HEK293 (cell line): ENCODE results near the gene KLK2.
"Not testable (repeated sequence)": the region's sequence is repeated elsewhere in the genome, so short reads cannot be mapped to it uniquely, and the experiment has no call there.

ENCODE experiments used
- CTCF ChIP-seq: fragments of 450-650 bp; formaldehyde crosslinking; IDR thresholded peaks from 2 replicates; pipeline ENCODE4 v1.5.1; 2016; ENCODE audit warnings: missing biosample characterization, missing genetic modification characterization
- ZNF140 ChIP-seq: fragments of 450-650 bp; formaldehyde crosslinking; IDR thresholded peaks from 2 replicates; pipeline ENCODE4 v1.5.1; 2016; ENCODE audit warnings: missing biosample characterization, missing genetic modification characterization
- ZNF16 ChIP-seq: fragments of 450-650 bp; formaldehyde crosslinking; IDR thresholded peaks from 2 replicates; pipeline ENCODE4 v1.5.1; 2016; ENCODE audit warnings: low read depth, missing biosample characterization, missing genetic modification characterization
- ZNF449 ChIP-seq: fragments of 450-650 bp; formaldehyde crosslinking; IDR thresholded peaks from 2 replicates; pipeline ENCODE4 v1.5.1; 2017; ENCODE audit warnings: missing biosample characterization, mild to moderate bottlenecking, missing genetic modification characterization, moderate library complexity
- TF ChIP-seq, protein P1 (sequence below): fragments of 450-650 bp; formaldehyde crosslinking; IDR thresholded peaks from 2 replicates; pipeline ENCODE4 v1.5.1; 2016; ENCODE audit warnings: missing biosample characterization, missing genetic modification characterization
- TF ChIP-seq, protein P2 (sequence below): fragments of 450-650 bp; formaldehyde crosslinking; IDR thresholded peaks from 2 replicates; pipeline ENCODE4 v1.5.1; 2016; ENCODE audit warnings: missing biosample characterization, missing genetic modification characterization

DNA sequence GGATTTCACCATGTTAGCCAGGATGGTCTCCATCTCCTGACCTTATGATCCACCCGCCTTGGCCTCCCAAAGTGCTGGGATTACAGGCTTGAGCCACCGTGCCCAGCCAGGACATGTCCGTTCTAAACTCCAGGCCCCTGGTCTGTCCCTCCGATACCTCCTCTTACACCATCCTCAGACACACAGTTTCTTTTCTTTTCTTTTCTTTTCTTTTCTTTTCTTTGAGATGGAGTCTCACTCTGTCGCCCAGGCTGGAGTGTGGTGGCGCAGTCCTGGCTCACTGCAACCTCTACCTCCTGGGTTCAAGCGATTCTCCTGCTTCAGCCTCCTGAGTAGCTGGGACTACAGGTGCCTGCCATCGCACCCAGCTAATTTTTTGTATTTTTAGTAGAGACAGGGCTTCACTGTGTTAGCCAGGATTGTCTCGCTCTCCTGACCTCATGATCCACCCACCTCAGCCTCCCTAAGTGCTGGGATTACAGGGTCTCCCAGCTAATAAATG, 22.9 kb downstream of the KLK2 start:
- TF ChIP-seq ZNF140; CTCF (tag by site-specific recombination); ZNF449 (tag by site-specific recombination); ZNF16 (tag by site-specific recombination): not testable (repeated sequence)
- TF ChIP-seq, protein P1, sequence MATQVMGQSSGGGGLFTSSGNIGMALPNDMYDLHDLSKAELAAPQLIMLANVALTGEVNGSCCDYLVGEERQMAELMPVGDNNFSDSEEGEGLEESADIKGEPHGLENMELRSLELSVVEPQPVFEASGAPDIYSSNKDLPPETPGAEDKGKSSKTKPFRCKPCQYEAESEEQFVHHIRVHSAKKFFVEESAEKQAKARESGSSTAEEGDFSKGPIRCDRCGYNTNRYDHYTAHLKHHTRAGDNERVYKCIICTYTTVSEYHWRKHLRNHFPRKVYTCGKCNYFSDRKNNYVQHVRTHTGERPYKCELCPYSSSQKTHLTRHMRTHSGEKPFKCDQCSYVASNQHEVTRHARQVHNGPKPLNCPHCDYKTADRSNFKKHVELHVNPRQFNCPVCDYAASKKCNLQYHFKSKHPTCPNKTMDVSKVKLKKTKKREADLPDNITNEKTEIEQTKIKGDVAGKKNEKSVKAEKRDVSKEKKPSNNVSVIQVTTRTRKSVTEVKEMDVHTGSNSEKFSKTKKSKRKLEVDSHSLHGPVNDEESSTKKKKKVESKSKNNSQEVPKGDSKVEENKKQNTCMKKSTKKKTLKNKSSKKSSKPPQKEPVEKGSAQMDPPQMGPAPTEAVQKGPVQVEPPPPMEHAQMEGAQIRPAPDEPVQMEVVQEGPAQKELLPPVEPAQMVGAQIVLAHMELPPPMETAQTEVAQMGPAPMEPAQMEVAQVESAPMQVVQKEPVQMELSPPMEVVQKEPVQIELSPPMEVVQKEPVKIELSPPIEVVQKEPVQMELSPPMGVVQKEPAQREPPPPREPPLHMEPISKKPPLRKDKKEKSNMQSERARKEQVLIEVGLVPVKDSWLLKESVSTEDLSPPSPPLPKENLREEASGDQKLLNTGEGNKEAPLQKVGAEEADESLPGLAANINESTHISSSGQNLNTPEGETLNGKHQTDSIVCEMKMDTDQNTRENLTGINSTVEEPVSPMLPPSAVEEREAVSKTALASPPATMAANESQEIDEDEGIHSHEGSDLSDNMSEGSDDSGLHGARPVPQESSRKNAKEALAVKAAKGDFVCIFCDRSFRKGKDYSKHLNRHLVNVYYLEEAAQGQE (tag by site-specific recombination) = not testable (repeated sequence)
- TF ChIP-seq, protein P2, sequence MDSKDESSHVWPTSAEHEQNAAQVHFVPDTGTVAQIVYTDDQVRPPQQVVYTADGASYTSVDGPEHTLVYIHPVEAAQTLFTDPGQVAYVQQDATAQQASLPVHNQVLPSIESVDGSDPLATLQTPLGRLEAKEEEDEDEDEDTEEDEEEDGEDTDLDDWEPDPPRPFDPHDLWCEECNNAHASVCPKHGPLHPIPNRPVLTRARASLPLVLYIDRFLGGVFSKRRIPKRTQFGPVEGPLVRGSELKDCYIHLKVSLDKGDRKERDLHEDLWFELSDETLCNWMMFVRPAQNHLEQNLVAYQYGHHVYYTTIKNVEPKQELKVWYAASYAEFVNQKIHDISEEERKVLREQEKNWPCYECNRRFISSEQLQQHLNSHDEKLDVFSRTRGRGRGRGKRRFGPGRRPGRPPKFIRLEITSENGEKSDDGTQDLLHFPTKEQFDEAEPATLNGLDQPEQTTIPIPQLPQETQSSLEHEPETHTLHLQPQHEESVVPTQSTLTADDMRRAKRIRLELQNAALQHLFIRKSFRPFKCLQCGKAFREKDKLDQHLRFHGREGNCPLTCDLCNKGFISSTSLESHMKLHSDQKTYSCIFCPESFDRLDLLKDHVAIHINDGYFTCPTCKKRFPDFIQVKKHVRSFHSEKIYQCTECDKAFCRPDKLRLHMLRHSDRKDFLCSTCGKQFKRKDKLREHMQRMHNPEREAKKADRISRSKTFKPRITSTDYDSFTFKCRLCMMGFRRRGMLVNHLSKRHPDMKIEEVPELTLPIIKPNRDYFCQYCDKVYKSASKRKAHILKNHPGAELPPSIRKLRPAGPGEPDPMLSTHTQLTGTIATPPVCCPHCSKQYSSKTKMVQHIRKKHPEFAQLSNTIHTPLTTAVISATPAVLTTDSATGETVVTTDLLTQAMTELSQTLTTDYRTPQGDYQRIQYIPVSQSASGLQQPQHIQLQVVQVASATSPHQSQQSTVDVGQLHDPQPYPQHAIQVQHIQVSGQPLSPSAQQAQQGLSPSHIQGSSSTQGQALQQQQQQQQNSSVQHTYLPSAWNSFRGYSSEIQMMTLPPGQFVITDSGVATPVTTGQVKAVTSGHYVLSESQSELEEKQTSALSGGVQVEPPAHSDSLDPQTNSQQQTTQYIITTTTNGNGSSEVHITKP (tag by site-specific recombination) = not testable (repeated sequence)
